H9 (cell line): Measurements from ENCODE around the gene DNAJB6. TPM values are rescaled to one million over a fixed set of nuclear protein-coding genes. Genes with fewer than 3 reads are reported as not detected.

Experiments used
- DNase-seq: peaks from one replicate; pipeline ENCODE4 v3.0.0-alpha.2; 2017
- H2AFZ ChIP-seq: one replicate; pipeline ENCODE4 v1.6.1; 2013; ENCODE audit warnings: mild to moderate bottlenecking, low read length, control low read depth, moderate library complexity
- H2AK5ac ChIP-seq: 2 replicates; pipeline ENCODE4 v1.6.1; 2013; ENCODE audit warnings: low read length, control low read depth, mixed read lengths; ENCODE audit not compliant: insufficient read length
- H2BK120ac ChIP-seq: one replicate; pipeline ENCODE4 v1.6.1; 2013; ENCODE audit warnings: low read depth, mild to moderate bottlenecking, low read length, control low read depth, inconsistent platforms; ENCODE audit not compliant: poor library complexity, severe bottlenecking
- H2BK12ac ChIP-seq: 2 replicates; pipeline ENCODE4 v1.6.1; 2013; ENCODE audit warnings: low read length, control low read depth, mixed read lengths, low read depth; ENCODE audit not compliant: insufficient read length
- H2BK15ac ChIP-seq: 2 replicates; pipeline ENCODE4 v1.6.1; 2013; ENCODE audit warnings: low read depth, low read length, control low read depth
- H2BK20ac ChIP-seq: one replicate; pipeline ENCODE4 v1.6.1; 2013; ENCODE audit warnings: low read depth, mild to moderate bottlenecking, low read length, control low read depth, inconsistent platforms; ENCODE audit not compliant: poor library complexity, severe bottlenecking
- H2BK5ac ChIP-seq: 2 replicates; pipeline ENCODE4 v1.6.1; 2013; ENCODE audit warnings: low read length, control low read depth, mixed read lengths; ENCODE audit not compliant: insufficient read length
- H3K14ac ChIP-seq: 2 replicates; pipeline ENCODE4 v1.6.1; 2013; ENCODE audit warnings: low read length, control low read depth; ENCODE audit not compliant: insufficient read depth
- H3K18ac ChIP-seq: 2 replicates; pipeline ENCODE4 v1.6.1; 2013; ENCODE audit warnings: low read depth, mild to moderate bottlenecking, mixed read lengths, low read length, control low read depth; ENCODE audit not compliant: insufficient read length
- H3K23ac ChIP-seq: 2 replicates; pipeline ENCODE4 v1.6.1; 2013; ENCODE audit warnings: low read length, control low read depth, mixed read lengths, low read depth; ENCODE audit not compliant: insufficient read length
- H3K23me2 ChIP-seq: 2 replicates; pipeline ENCODE4 v1.6.1; 2013; ENCODE audit warnings: low read depth, mild to moderate bottlenecking, mixed read lengths, low read length, control low read depth; ENCODE audit not compliant: insufficient read length, poor library complexity, severe bottlenecking
- H3K27ac ChIP-seq: 2 replicates; pipeline ENCODE4 v1.5.1; 2013; ENCODE audit warnings: low read length, control low read depth, mixed read lengths, low read depth; ENCODE audit not compliant: insufficient read length
- H3K27me3 ChIP-seq: 2 replicates; pipeline ENCODE4 v1.6.1; 2013; ENCODE audit warnings: low read length, control low read depth, inconsistent platforms; ENCODE audit not compliant: insufficient read depth
- H3K4ac ChIP-seq: 2 replicates; pipeline ENCODE4 v1.6.1; 2013; ENCODE audit warnings: low read depth, mild to moderate bottlenecking, control low read depth, inconsistent platforms, low read length, moderate library complexity
- H3K4me1 ChIP-seq: 2 replicates; pipeline ENCODE4 v1.6.1; 2013; ENCODE audit warnings: low read length, control low read depth, inconsistent platforms; ENCODE audit not compliant: insufficient read depth
- H3K4me2 ChIP-seq: 2 replicates; pipeline ENCODE4 v1.6.1; 2013; ENCODE audit warnings: low read length, control low read depth, mixed read lengths; ENCODE audit not compliant: insufficient read length, insufficient read depth
- H3K56ac ChIP-seq: 2 replicates; pipeline ENCODE4 v1.6.1; 2013; ENCODE audit warnings: low read depth, mild to moderate bottlenecking, mixed read lengths, low read length, control low read depth; ENCODE audit not compliant: insufficient read length
- H3K79me1 ChIP-seq: 2 replicates; pipeline ENCODE4 v1.6.1; 2013; ENCODE audit warnings: low read depth, mild to moderate bottlenecking, moderate library complexity, low read length, control low read depth, inconsistent platforms; ENCODE audit not compliant: insufficient read depth, poor library complexity, severe bottlenecking
- H3K79me2 ChIP-seq: 2 replicates; pipeline ENCODE4 v1.6.1; 2013; ENCODE audit warnings: low read length, control low read depth, inconsistent platforms; ENCODE audit not compliant: insufficient read depth
- H3K9ac ChIP-seq: 2 replicates; pipeline ENCODE4 v1.6.1; 2013; ENCODE audit warnings: low read length, control low read depth, mixed read lengths; ENCODE audit not compliant: insufficient read length; ENCODE audit errors: extremely low read depth
- H3K9me3 ChIP-seq: one replicate; pipeline ENCODE4 v1.6.1; 2013; ENCODE audit warnings: low read depth, low read length, inconsistent platforms; ENCODE audit not compliant: control insufficient read depth
- H3T11ph ChIP-seq: one replicate; pipeline ENCODE4 v1.6.1; 2013; ENCODE audit warnings: mild to moderate bottlenecking, low read length, control low read depth, inconsistent platforms
- H4K20me1 ChIP-seq: one replicate; pipeline ENCODE4 v1.6.1; 2013; ENCODE audit not compliant: control insufficient read depth, insufficient read length, insufficient read depth
- H4K5ac ChIP-seq: 2 replicates; pipeline ENCODE4 v1.6.1; 2013; ENCODE audit warnings: low read depth, mild to moderate bottlenecking, mixed read lengths, low read length, control low read depth; ENCODE audit not compliant: insufficient read length
- H4K8ac ChIP-seq: replicated peaks from 2 replicates; pipeline ENCODE4 v1.6.1; 2013; ENCODE audit warnings: low read length, control low read depth, mixed read lengths, low read depth; ENCODE audit not compliant: insufficient read length
- H4K91ac ChIP-seq: 2 replicates; pipeline ENCODE4 v1.6.1; 2013; ENCODE audit warnings: low read depth, mild to moderate bottlenecking, moderate library complexity, mixed read lengths, low read length, control low read depth; ENCODE audit not compliant: insufficient read length
- H3K27ac Mint-ChIP-seq, 3 experiments: 2 replicates in 2 of 3; 3 replicates in 1 of 3; pipeline ENCODE4 v1.8.0; 2020 to 2021; ENCODE audit warnings: mixed read lengths in 3 of 3, mild to moderate bottlenecking in 1 of 3, moderate library complexity in 1 of 3
- H3K27me3 Mint-ChIP-seq: 2 replicates; pipeline ENCODE4 v1.8.0; 2021; ENCODE audit warnings: low read depth, mild to moderate bottlenecking, moderate library complexity, mixed read lengths
- H3K36me3 Mint-ChIP-seq, 3 experiments: 2 replicates in 2 of 3; 3 replicates in 1 of 3; pipeline ENCODE4 v1.8.0; 2020 to 2021; ENCODE audit warnings: low read depth in 3 of 3, mixed read lengths in 3 of 3; ENCODE audit not compliant: insufficient read depth in 1 of 3
- H3K4me1 Mint-ChIP-seq, 2 experiments: 2 replicates each; pipeline ENCODE4 v1.8.0; 2020; ENCODE audit warnings: mixed read lengths in 2 of 2
- H3K4me3 Mint-ChIP-seq, 2 experiments: 2 replicates in 1 of 2; 3 replicates in 1 of 2; pipeline ENCODE4 v1.8.0; 2020 to 2021; ENCODE audit warnings: mild to moderate bottlenecking in 2 of 2, mixed read lengths in 2 of 2, moderate library complexity in 1 of 2
- H3K9me3 Mint-ChIP-seq, 2 experiments: 2 replicates in 1 of 2; 3 replicates in 1 of 2; pipeline ENCODE4 v1.8.0; 2020; ENCODE audit warnings: mild to moderate bottlenecking in 2 of 2, mixed read lengths in 2 of 2, moderate library complexity in 1 of 2
- CTCF ChIP-seq: fragments of 200-600 bp; sonication (generic); conservative IDR thresholded peaks from 3 replicates; pipeline ENCODE4 v1.8.0; 2021; ENCODE audit warnings: antibody characterized with exemption, mild to moderate bottlenecking
- WGBS: extraction: QIAGEN DNeasy Blood & Tissue Kit; methylation state at CpG from one replicate; pipeline ENCODE4 v1.1.7; 2013; ENCODE audit warnings: missing lambda C conversion rate, low lambda C conversion rate, mixed read lengths; ENCODE audit not compliant: insufficient read length; ENCODE audit errors: extremely low coverage; 5-methylcytosine and 5-hydroxymethylcytosine counted together
- total RNA-seq: library from RNA; stranded (reverse); gene quantifications from 2 replicates; pipeline ENCODE4 v1.2.1, GENCODE V29; 2021

The DNAJB6 gene
- total RNA-seq, 1 experiment from 2014 or later = 215 TPM

GRCh38 chr7:157402388-157402703 lies 65.5 kb downstream of the DNAJB6 start:
- Histone ChIP-seq H3K4ac (no peak overlapping the region), H2BK5ac (no peak overlapping the region), H3T11ph (no peak overlapping the region), H4K8ac (no peak overlapping the region), H3K27ac (no peak overlapping the region), H2BK15ac (no peak overlapping the region), H2BK120ac (no peak overlapping the region), H2BK20ac (no peak overlapping the region), H2BK12ac (no peak overlapping the region), H3K4me1 (no peaks in the 10 kb centered on the region), H3K56ac (no peak overlapping the region), H2AK5ac (no peak overlapping the region), H3K18ac (no peak overlapping the region), H3K23me2 (no peaks in the 10 kb centered on the region), H3K79me2 (peaks cover 8% of the 10 kb centered on the region; the same call in 1 of the 2 replicates), H3K23ac (no peak overlapping the region), H3K9me3 (no peaks in the 10 kb centered on the region), H4K20me1 (no peaks in the 10 kb centered on the region), H3K4me2 (no peak overlapping the region), H4K5ac (no peak overlapping the region), H2AFZ (no peak overlapping the region), H3K14ac (no peak overlapping the region), H3K27me3 (no peaks in the 10 kb centered on the region), H3K9ac (no peak overlapping the region), H3K79me1 (peaks cover 6% of the 10 kb centered on the region), H4K91ac (no peak overlapping the region)
- Mint-ChIP-seq H3K4me3 (no peak overlapping the region), H3K9me3 (no peaks in the 10 kb centered on the region), H3K4me1 (peaks cover 8 to 10% of the 10 kb centered on the region in 2 experiments), H3K27me3 (no peaks in the 10 kb centered on the region), H3K27ac (no peak overlapping the region), H3K36me3 (peaks cover 26 to 64% (median 47%) of the 10 kb centered on the region in 3 experiments)
- no peak for TF ChIP-seq CTCF
- no peak for DNase-seq
- no CpG with 5 or more reads among the region's 12 CpGs for WGBS
